Rectal smooth muscle tissue (tissue), 1 donor: Measurements from ENCODE around the gene TRPM2.
"Not testable (repeated sequence)": the region's sequence is repeated elsewhere in the genome, so short reads cannot be mapped to it uniquely, and the experiment has no call there.

Source experiments
- H3K27ac ChIP-seq: one replicate; pipeline ENCODE4 v1.7.0; 2013; ENCODE audit warnings: low read depth, low read length, inconsistent platforms
- H3K27me3 ChIP-seq: one replicate; pipeline ENCODE4 v1.7.0; 2013; ENCODE audit warnings: low read length; ENCODE audit not compliant: control insufficient read depth, insufficient read depth
- H3K36me3 ChIP-seq: one replicate; pipeline ENCODE4 v1.7.0; 2013; ENCODE audit warnings: low read length; ENCODE audit not compliant: control insufficient read depth, insufficient read depth
- H3K4me1 ChIP-seq: one replicate; pipeline ENCODE4 v1.7.0; 2013; ENCODE audit warnings: low read length; ENCODE audit not compliant: control insufficient read depth, insufficient read depth
- H3K4me3 ChIP-seq: one replicate; pipeline ENCODE4 v1.7.0; 2013; ENCODE audit warnings: low read length
- H3K9ac ChIP-seq: one replicate; pipeline ENCODE4 v1.7.0; 2013; ENCODE audit warnings: low read length

TRPM2 gene

DNA sequence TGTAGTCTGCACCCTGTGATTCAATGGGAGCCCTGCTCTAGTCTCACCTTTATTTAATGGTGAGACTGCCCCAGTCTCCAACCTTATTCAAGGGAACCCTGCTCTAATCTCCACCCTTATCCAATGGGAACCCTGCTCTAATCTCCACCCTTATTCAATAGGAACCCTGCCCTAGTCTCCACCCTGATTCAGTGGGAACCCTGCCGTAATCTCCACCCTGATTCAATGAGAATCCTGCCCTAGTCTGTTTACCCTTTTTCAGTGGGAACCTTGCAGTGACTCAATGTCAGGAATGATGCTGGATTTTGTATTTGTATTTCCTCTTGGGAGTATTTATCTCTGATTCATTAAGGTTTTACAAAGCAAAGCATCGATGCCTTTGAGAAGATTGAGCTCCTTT is 39.5 kb downstream of the TRPM2 start:
- Histone ChIP-seq H3K36me3 (no peaks in the 10 kb centered on the region), H3K4me3 (no peak overlapping the region), H3K4me1 (no peaks in the 10 kb centered on the region), H3K27ac (no peak overlapping the region), H3K27me3 (no peaks in the 10 kb centered on the region), H3K9ac (no peak overlapping the region)

DNA sequence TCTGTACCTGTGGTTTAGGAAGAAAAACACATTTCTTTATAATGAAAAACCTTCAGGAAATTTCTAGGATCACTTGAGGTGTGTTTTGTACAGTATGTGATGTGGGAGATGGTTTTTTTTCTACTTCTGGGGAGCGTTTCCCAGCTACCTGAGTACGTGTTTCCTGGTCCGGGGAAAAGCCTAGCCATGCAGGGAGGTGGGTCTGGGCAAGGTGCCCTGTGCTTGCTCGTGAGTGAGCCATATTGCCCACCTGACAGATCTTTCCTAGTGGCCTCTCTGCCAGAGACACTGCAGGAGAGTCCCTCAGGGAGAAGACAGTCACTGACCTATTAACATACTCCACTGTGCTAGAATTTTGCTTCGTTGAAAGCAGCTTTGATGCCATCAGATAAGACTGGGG is 41.3 kb downstream of the TRPM2 start:
- Histone ChIP-seq H3K4me1 (no peaks in the 10 kb centered on the region), H3K36me3 (no peaks in the 10 kb centered on the region), H3K4me3 (no peak overlapping the region), H3K27ac (no peak overlapping the region), H3K9ac (no peak overlapping the region), H3K27me3 (no peaks in the 10 kb centered on the region)

DNA sequence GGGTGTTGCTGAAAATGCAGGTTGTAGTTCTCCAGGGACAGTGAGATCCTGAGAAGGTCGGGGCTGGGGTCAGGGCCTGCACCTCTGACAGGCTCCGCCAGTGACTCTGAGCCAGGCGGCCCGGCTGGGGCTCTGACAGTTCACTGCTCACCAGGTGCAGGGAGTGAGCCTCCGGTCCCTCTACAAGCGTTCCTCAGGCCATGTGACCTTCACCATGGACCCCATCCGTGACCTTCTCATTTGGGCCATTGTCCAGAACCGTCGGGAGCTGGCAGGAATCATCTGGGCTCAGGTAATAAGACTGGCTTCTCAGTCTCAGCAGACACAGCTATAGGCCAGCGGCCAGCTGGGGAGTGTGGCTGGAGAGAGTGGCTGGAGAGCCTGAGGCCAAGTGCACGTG is 41.8 kb downstream of the TRPM2 start:
- H3K36me3 ChIP-seq = no peaks in the 10 kb centered on the region
- no peak overlapping the region for H3K9ac ChIP-seq
- H3K27me3 ChIP-seq = no peaks in the 10 kb centered on the region
- H3K27ac ChIP-seq = no peak overlapping the region
- no peak overlapping the region for H3K4me3 ChIP-seq
- no peaks in the 10 kb centered on the region for H3K4me1 ChIP-seq

DNA sequence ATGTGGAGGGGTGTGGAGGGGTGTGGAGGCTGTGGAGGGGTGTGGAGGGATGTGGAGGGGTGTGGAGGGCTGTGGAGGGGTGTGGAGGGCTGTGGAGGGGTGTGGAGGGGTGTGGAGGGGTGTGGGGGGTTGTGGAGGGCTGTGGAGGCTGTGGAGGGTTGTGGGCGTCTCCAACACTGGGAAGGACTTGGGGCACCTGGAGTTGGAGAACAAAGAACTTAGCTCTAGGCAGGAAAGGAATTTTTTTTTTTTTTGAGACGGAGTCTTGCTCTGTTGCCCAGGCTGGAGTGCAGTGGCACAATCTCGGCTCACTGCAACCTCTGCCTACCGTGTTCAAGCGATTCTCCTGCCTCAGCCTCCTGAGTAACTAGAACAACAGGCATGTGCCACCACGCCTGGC is 43.4 kb downstream of the TRPM2 start:
- H3K4me1 ChIP-seq, H3K27me3 ChIP-seq, H3K9ac ChIP-seq, H3K36me3 ChIP-seq, H3K4me3 ChIP-seq, H3K27ac ChIP-seq: not testable (repeated sequence)

DNA sequence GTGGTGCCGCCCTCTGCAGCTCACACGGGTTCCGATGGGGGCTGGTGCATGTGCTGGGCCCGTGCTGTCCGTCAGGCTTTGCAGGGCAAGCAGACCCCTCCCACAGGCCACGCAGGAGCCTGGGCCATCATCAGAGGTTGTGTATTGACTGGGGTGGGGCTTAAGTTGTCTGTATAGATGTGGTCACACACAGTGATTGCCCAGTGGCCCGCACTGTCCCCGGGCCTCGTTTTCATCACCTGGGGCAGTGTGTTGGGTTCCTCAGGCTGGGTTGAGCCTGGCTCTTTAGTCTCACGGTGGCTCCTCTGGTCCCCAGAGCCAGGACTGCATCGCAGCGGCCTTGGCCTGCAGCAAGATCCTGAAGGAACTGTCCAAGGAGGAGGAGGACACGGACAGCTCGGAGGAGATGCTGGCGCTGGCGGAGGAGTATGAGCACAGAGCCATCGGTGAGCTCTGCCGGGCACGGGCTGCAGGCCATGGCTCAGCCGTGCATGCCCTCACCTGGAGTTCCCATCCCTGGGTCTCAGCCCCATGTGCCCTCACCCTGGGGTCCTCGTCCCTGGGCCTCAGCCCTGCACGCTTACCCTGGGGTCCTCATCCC is 44.1 kb downstream of the TRPM2 start:
- H3K27me3 ChIP-seq = no peaks in the 10 kb centered on the region
- H3K4me1 ChIP-seq = no peaks in the 10 kb centered on the region
- no peaks in the 10 kb centered on the region for H3K36me3 ChIP-seq
- no peak overlapping the region for H3K9ac ChIP-seq
- no peak overlapping the region for H3K27ac ChIP-seq
- H3K4me3 ChIP-seq = no peak overlapping the region

DNA sequence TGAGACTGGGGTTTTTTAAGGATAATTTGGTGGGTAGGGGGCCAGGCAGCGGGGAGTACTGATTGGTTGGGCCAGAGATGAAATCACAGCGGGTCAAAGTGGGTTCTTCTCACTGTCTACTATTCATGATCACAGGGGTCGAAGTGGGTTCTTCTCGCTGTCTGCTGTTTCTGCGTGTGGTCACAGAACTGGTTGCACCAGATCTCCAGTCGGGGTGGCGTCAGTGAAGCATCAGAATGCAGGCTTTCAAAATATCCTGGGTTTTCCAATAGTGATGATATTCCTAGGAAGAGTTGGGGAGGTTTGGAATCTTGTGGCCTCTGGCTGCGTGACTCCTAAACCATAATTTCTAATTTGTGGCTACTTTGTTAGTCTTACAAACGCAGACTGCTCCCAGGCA is 45.1 kb downstream of the TRPM2 start:
- Histone ChIP-seq H3K4me1 (no peaks in the 10 kb centered on the region), H3K27ac (no peak overlapping the region), H3K9ac (no peak overlapping the region), H3K4me3 (no peak overlapping the region), H3K27me3 (no peaks in the 10 kb centered on the region), H3K36me3 (no peaks in the 10 kb centered on the region)

DNA sequence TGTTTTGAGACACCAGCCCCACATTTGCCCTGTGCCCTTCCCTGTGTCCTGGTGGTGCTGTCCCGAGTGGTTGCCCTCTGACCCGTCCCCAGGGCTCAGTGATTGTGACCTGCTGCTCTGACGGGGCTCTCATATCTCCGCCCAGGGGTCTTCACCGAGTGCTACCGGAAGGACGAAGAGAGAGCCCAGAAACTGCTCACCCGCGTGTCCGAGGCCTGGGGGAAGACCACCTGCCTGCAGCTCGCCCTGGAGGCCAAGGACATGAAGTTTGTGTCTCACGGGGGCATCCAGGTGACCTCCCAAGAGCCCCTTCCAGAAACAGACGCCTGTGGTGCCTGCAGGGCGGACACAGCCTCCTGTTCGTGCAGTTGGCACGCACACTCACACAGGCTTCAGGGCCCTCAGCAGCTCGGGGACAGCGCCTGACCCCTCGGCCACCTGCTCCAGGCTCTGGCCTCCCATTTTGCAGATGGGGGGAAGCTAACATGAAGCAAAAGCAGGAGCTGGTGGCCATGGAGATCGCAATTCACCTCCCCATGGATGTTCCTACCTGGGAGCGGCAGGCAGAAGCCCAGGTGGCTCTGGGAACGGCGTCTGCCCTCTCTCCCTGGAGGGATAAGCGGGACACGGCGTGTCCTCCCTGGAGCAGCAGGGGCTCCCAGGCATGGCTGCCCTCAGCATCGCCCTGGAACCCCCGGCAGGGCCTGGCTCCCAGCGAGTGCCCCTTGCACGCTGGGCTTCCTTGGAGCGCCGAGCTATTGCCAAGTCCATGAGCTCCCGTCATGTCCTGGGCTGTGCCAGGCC is 45.9 kb downstream of the TRPM2 start:
- H3K27ac ChIP-seq = no peak overlapping the region
- no peaks in the 10 kb centered on the region for H3K36me3 ChIP-seq
- no peak overlapping the region for H3K9ac ChIP-seq

DNA sequence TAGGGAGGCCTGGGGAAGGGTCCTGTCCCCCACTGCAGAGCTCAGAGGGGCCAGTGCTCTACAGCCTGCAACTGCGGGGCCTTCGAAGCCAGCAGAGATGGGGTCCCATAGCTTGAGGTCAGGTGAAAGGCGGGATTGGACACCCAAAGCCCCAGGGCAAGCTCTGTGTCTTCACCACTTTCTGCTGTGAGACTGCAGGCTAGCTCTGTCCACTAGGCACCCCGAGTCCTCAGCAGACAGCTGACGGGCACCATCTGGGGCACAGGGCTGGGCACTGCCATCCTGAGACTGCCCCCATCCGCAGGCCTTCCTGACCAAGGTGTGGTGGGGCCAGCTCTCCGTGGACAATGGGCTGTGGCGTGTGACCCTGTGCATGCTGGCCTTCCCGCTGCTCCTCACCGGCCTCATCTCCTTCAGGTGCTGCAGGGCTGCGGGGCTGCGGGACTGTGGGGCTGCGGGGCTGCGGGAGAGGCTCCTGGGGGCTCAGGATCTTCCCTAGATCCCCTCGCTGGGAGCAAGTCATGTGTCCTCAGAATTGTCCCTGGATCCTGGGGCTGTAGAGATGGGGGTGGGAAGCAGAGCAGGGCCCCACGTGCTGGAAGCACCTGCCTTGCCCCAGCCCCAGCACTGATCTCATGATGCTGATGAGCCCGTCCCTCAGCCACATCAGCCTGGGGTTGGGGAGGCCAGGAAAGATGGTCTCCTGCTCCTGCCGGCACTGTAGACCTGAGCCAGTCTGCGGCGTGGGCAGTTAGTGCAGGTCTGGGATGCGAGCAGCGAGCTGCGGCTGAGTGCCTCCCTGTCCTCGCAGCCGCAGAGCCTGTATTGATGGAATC is 46.8 kb downstream of the TRPM2 start:
- Histone ChIP-seq H3K4me3 (no peak overlapping the region), H3K36me3 (no peaks in the 10 kb centered on the region), H3K9ac (no peak overlapping the region), H3K4me1 (no peaks in the 10 kb centered on the region), H3K27me3 (no peaks in the 10 kb centered on the region), H3K27ac (no peak overlapping the region)

More for the DNA sequence above, 45.9 kb downstream of the TRPM2 start:
- no peaks in the 10 kb centered on the region for H3K4me1 ChIP-seq
- no peaks in the 10 kb centered on the region for H3K27me3 ChIP-seq
- no peak overlapping the region for H3K4me3 ChIP-seq

DNA sequence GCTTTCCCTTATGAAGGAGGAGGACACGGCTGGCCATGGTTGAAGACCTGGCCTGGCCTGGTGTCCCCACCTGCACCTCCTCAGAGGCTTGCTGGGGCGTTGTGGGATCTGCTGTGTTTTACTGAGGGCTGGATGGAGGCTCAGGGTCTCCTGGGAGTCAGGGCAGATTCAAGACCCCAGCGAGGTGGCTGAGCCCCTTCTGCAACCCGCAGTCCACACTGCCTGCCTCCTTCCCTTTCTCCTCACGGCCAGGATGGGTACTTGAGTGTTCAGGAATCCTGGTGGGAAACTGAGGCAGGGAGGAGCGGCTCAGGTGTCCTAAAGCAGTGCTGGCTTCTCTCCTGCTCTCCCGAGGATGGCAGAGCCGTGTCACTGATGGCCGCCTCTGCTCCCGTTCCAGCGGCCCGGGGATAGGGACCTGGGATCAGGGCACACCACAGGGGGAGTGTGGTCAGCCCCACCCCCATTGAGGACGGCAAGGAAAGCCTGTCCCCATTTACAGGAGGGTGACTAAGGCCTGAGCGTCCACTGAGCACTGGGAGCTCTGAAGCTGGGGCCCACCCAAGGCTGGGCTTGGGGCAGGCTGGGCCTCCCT is 47.5 kb downstream of the TRPM2 start:
- Histone ChIP-seq H3K4me3 (no peak overlapping the region), H3K36me3 (no peaks in the 10 kb centered on the region), H3K9ac (no peak overlapping the region), H3K27me3 (no peaks in the 10 kb centered on the region), H3K4me1 (no peaks in the 10 kb centered on the region), H3K27ac (no peak overlapping the region)

DNA sequence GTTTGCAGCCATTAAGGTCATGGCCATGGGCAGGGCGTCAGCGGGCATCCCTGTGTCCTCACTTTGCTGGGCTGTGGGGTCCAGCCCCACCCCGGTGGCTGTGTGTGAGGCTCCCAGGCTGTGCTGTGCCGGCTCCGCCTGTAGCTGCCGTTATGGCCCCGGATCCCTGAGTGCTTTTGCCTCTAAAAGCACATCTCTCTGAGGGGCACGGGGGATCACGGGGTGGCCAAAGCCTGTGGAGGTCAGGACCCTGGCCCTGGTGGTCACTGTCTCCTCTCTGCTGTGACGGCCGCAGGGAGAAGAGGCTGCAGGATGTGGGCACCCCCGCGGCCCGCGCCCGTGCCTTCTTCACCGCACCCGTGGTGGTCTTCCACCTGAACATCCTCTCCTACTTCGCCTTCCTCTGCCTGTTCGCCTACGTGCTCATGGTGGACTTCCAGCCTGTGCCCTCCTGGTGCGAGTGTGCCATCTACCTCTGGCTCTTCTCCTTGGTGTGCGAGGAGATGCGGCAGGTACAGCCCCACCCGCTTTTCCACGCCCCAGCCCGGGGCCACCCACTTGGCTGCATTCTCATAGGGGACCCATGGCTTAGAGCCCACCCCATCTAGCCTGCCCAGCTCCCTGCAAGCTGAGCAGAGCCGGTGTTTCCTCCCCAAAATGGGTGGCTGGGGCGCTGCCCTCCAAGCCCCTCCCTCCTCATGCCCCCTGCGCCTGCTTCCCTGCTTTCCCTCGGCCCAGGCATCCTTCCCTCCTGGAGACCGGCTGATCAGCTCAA is 48.2 kb downstream of the TRPM2 start:
- Histone ChIP-seq H3K4me3 (no peak overlapping the region), H3K27me3 (no peaks in the 10 kb centered on the region), H3K4me1 (no peaks in the 10 kb centered on the region), H3K27ac (no peak overlapping the region), H3K9ac (no peak overlapping the region), H3K36me3 (no peaks in the 10 kb centered on the region)

DNA sequence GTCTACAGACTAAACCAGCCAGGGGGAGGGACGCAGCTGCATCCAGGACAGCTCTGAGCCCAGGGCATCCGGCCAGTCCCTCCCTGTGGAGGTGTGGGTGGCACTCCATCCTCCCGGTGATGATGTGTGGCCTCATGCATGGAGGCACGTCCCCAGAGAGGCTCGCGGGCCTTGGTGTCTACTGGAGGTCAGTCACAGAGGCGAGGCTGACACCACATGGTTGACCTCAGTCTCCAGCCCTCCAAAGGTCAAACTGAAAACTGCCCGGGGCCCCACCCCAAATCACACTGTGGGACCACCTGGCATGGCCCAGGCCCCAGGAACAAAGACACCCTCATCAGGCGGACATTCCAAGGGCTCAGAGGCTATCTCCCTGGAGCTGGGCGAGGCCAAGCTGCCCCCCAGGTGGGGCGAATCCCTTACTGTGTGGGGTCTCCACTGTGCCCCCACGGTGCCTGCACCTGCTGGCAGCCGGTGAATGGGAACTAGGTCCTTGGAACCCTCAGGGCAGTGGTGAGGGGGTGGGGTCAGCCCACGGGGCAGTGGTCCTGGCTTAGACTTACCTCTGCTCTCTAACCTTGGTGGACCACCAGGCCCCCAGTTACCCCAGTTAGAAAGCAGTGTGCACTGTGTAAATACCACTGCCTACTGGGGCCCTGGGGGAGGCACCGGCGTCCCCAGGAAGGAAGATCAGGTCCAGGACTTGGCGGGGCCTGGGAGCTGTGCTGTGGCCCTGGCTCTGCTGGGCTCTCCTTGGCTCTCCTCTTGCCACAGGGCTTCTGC is 49.1 kb downstream of the TRPM2 start:
- Histone ChIP-seq H3K4me1 (no peaks in the 10 kb centered on the region), H3K36me3 (no peaks in the 10 kb centered on the region), H3K9ac (no peak overlapping the region), H3K4me3 (no peak overlapping the region), H3K27me3 (no peaks in the 10 kb centered on the region), H3K27ac (no peak overlapping the region)
